Psoas muscle (tissue), 8 donors: ENCODE data around the gene CHN2. TPM values are rescaled to one million over a fixed set of nuclear protein-coding genes. Genes with fewer than 3 reads are reported as not detected.

ENCODE experiments used
- ATAC-seq, 4 donors: fragments of 200-7000 bp; cut with Tn5 transposase; one replicate each; pipeline ENCODE4 v1.9.1; 2020; ENCODE audit warnings: moderate library complexity in 3 of 4, mild to moderate bottlenecking in 2 of 4
- DNase-seq, 2 donors: peaks; one replicate each; pipeline ENCODE4 v3.0.0-alpha.2; 2020
- H3K27ac ChIP-seq: fragments of 200-600 bp; one replicate; pipeline ENCODE4 v1.8.0; 2022
- H3K27me3 ChIP-seq, 3 donors: fragments of 200-600 bp in 1 of 3; one replicate each; pipeline versions ENCODE4 v1.6.1 to v1.8.0; 2013 to 2022; ENCODE audit warnings: low read length in 2 of 3, mild to moderate bottlenecking in 2 of 3, moderate library complexity in 1 of 3; ENCODE audit not compliant: insufficient read depth in 3 of 3
- H3K36me3 ChIP-seq, 2 donors: fragments of 200-600 bp in 1 of 2; one replicate each; pipeline versions ENCODE4 v1.6.1 to v1.8.0; 2013 to 2022; ENCODE audit warnings: low read depth in 1 of 2, mild to moderate bottlenecking in 1 of 2, moderate library complexity in 1 of 2; ENCODE audit not compliant: insufficient read depth in 1 of 2
- H3K4me1 ChIP-seq: fragments of 200-600 bp; one replicate; pipeline ENCODE4 v1.8.0; 2022
- H3K4me3 ChIP-seq: fragments of 200-600 bp; one replicate; pipeline ENCODE4 v1.8.0; 2022; ENCODE audit warnings: mild to moderate bottlenecking
- H3K9me3 ChIP-seq: fragments of 200-600 bp; one replicate; pipeline ENCODE4 v1.8.0; 2022
- WGBS, 3 donors: extraction: QIAGEN DNeasy Blood & Tissue Kit; methylation state at CpG; one replicate each; pipeline versions ENCODE4 v1.1.6 to v1.1.7; 2013; 5-methylcytosine and 5-hydroxymethylcytosine counted together
- intact Hi-C, 2 donors: fragments of 100-400 bp; cut with DNase I; formaldehyde crosslinking; loops; one replicate each; pipeline versions ENCODE4 v1.11.0 to v1.14.2; 2022
- polyA plus RNA-seq, 3 donors: library from polyadenylated mRNA; stranded (reverse); fragments of 200-250 nt; gene quantifications; one replicate each; pipeline ENCODE4 v1.2.3, GENCODE V29; 2013
- total RNA-seq, 4 donors: library from RNA; stranded (reverse); fragmentation: NEBNext Ultra II Directional in 2 of 4; extraction: Animal tissue kit (Norgen Biotek cat#: 25700) in 2 of 4; gene quantifications; one replicate each; pipeline versions ENCODE4 v1.2.1 to v1.2.4, GENCODE V29; 2021 to 2023
- TF ChIP-seq, protein P1 (sequence below): fragments of 200-600 bp; IDR thresholded peaks from one replicate; pipeline ENCODE4 v1.8.0; 2022; ENCODE audit warnings: antibody characterized with exemption
- donor health status: healthy with polysubstance abuse.
- donor health status: DM: no; HTN: no; CAD: no; lungs with moderate emphysema.
- donor health status: Bipolar disorder and iron deficiency.
- donor health status: healthy.
- donor health status: DM: yes; HTN: yes; CAD: no.
- donor health status: DM: no; HTN: no; CAD: no.
- donor health status: DM: no; HTN: no; CAD: no.
- donor health status: DM: yes; HTN: yes; CAD: no.

Gene CHN2
- total and polyA plus RNA-seq, 7 donors = 0.43 to 18.1 (median 2.3) TPM

GRCh38 chr7:29499932-29500331 lies 305.4 kb downstream of the CHN2 start:
- Histone ChIP-seq H3K4me3 (no peak overlapping the region), H3K27me3 (no peaks in the 10 kb centered on the region), H3K36me3 (peaks cover 0 to 11% of the 10 kb centered on the region in 2 donors), H3K9me3 (no peaks in the 10 kb centered on the region), H3K27ac (no peak overlapping the region), H3K4me1 (no peaks in the 10 kb centered on the region)
- TF ChIP-seq, protein P1, sequence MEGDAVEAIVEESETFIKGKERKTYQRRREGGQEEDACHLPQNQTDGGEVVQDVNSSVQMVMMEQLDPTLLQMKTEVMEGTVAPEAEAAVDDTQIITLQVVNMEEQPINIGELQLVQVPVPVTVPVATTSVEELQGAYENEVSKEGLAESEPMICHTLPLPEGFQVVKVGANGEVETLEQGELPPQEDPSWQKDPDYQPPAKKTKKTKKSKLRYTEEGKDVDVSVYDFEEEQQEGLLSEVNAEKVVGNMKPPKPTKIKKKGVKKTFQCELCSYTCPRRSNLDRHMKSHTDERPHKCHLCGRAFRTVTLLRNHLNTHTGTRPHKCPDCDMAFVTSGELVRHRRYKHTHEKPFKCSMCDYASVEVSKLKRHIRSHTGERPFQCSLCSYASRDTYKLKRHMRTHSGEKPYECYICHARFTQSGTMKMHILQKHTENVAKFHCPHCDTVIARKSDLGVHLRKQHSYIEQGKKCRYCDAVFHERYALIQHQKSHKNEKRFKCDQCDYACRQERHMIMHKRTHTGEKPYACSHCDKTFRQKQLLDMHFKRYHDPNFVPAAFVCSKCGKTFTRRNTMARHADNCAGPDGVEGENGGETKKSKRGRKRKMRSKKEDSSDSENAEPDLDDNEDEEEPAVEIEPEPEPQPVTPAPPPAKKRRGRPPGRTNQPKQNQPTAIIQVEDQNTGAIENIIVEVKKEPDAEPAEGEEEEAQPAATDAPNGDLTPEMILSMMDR = no peak
- 88 to 90% (median 89%) methylated on average over 3 of the region's 3 CpGs for WGBS, 3 donors
- intact Hi-C loops = no loop called here
- ATAC-seq (no peak), DNase-seq (no peak)

DNA sequence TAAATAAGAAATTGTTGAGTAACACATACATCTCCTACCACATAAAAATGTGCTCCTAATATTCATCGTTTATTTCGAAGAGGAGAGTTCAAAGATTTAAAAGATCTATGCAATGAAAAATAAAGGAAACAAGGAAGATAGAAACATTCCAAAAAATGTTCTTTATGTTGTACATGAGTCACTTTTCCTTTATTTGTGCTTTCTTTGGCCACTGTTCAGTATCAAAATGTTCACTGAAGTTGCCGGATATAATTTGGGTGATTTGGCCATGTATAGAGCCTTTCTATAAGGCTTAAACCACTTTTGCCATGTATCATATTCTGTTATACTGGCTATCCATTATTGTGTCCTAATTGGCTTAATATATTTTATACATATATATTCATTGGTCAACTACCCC lies 306.1 kb downstream of the CHN2 start:
- WGBS, 3 donors = 95 to 98% (median 96%) methylated on average over 3 of the region's 3 CpGs
- Histone ChIP-seq H3K27ac (no peak overlapping the region), H3K27me3 (no peaks in the 10 kb centered on the region), H3K9me3 (no peaks in the 10 kb centered on the region), H3K36me3 (peaks cover 0 to 17% of the 10 kb centered on the region in 2 donors), H3K4me3 (no peak overlapping the region), H3K4me1 (no peaks in the 10 kb centered on the region)
- intact Hi-C loops = no loop called here
- TF ChIP-seq, protein P1 = no peak
- ATAC-seq = no peak
- DNase-seq = no peak

DNA sequence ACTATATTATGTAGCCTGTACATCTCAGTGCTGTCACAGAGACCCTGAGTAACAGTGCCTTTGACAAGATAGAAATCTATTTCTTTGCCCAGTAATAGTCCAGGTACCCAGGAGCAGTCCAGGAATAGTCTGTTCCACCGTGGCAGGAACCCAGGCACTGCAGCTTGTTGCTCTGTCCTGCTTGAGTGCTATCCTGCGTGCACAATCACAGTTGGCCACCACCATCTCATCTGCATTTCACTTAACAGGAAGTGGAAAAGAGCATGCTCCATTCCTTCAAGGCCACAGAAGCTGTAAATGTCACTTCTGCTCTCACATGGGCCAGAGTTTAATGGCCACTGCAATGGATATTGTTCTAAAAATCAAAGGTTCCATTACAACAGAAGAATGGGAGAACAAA lies 307.6 kb downstream of the CHN2 start:
- TF ChIP-seq, protein P1 = no peak
- ATAC-seq (no peak), DNase-seq (no peak)
- Histone ChIP-seq H3K27ac (no peak overlapping the region), H3K4me1 (no peaks in the 10 kb centered on the region), H3K27me3 (no peaks in the 10 kb centered on the region), H3K36me3 (peaks cover 0 to 17% of the 10 kb centered on the region in 2 donors), H3K9me3 (no peaks in the 10 kb centered on the region), H3K4me3 (no peak overlapping the region)
- intact Hi-C loops = no loop called here
- WGBS, 3 donors = 63 to 80% (median 64%) methylated on average over 2 of the region's 2 CpGs

DNA sequence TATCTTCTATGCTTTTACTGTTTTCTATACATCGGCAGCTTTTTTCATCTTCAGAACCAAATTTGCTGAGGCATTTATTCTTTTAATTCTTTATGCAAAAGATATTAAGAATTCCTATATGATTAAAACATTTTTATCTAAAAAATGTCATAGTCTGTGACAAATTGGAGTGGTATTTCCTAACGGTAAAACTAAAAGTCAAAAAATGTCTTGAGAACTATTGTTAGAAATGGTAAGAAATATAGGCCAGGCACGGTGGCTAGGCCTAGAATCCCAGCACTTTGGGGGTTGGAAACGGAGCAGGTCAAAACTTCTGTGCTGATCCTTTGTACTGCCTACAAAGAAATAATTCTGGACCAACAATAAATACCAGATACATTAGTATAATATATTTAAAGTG lies 311.4 kb downstream of the CHN2 start:
- DNase-seq (no peak), ATAC-seq (no peak)
- 72 to 86% (median 83%) methylated on average over 4 of the region's 4 CpGs for WGBS, 3 donors
- H3K27ac ChIP-seq = no peak overlapping the region
- H3K9me3 ChIP-seq = no peaks in the 10 kb centered on the region
- no peaks in the 10 kb centered on the region for H3K27me3 ChIP-seq
- H3K4me1 ChIP-seq = no peaks in the 10 kb centered on the region
- no peak overlapping the region for H3K4me3 ChIP-seq
- TF ChIP-seq, protein P1 = no peak
- intact Hi-C loops = no loop called here
- peaks cover 0 to 12% of the 10 kb centered on the region in 2 donors for H3K36me3 ChIP-seq

DNA sequence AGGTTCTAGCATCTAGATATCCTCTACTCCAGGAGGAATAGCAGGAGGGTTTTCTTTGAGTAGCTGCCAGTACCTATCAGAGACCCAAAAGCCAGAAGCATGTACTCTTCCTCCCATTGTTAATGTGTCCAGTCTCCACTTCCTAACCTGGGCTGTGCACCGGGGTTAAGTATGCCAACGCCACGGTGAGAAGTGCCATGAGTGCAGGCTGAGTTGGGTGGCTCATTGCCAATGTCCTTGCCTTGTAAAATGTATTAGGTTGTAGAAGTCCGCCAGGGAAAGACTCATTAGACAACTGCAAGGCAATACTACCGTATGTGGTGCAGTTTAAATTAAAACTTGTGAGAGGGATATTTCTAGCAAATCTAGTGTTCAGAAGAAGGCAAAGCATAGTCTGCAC lies 314.0 kb downstream of the CHN2 start:
- no peak overlapping the region for H3K4me3 ChIP-seq
- DNase-seq (no peak), ATAC-seq (no peak)
- H3K27ac ChIP-seq = no peak overlapping the region
- TF ChIP-seq, protein P1 = no peak
- H3K27me3 ChIP-seq = no peaks in the 10 kb centered on the region
- peaks cover 0 to 12% of the 10 kb centered on the region in 2 donors for H3K36me3 ChIP-seq
- H3K4me1 ChIP-seq = no peaks in the 10 kb centered on the region
- WGBS, 3 donors = 57 to 66% (median 59%) methylated on average over 5 of the region's 5 CpGs
- intact Hi-C loops = no loop called here
- H3K9me3 ChIP-seq = no peaks in the 10 kb centered on the region
